Sigmoid colon (tissue), 4 donors: ENCODE measurements around the gene PBX2.

Experiments used
- CTCF ChIP-seq, 4 experiments: fragments of 450-650 bp in 3 of 4; fragments of 200-600 bp in 1 of 4; IDR thresholded peaks; one replicate each; pipeline ENCODE4 v1.5.1; 2016 to 2019; ENCODE audit warnings: antibody characterized with exemption in 4 of 4, mild to moderate bottlenecking in 3 of 4, moderate library complexity in 2 of 4
- POLR2AphosphoS5 ChIP-seq, 4 donors: sonication (generic); formaldehyde crosslinking; IDR thresholded peaks; one replicate each; pipeline ENCODE4 v1.6.1; 2017; ENCODE audit warnings: antibody characterized with exemption in 4 of 4

GRCh38 chr6:32203426-32204267, 13.6 kb upstream of the PBX2 start:
- no peak for TF ChIP-seq CTCF (IDR thresholded peaks at IDR 0.05)
- no peak for TF ChIP-seq POLR2AphosphoS5 (IDR thresholded peaks at IDR 0.05)
